ENCODE data around the gene NDUFAF2.

DNA sequence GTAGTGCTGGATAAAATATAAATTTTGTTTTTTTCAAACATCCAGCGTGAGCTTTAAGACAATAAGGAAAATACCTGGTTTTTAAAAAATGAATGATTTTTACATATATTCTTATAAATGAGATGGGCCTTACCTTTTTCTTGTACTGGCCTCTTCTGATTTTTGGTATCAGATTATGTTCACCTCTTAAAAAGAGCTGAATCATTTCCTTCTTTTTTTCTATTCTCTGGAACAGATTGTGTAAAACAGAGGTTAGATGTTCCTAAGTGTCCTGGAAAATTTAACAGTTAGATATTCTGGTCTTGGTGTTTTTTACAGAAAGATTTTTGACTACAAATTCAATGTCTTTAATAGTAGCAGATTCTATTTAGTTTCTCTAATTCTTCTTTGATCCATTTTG, 74.6 kb downstream of the NDUFAF2 start:
- TF ChIP-seq CTCF (IDR thresholded peaks at IDR 0.05; ENCODE audit: control extremely low read depth in 1 of 3, insufficient read depth in 1 of 3, low read depth in 1 of 3, low read length in 3 of 3) (no peak), FOSL1 (IDR thresholded peaks at IDR 0.05; ENCODE audit: insufficient read depth, low read depth, low read length) (no peak), SRF (IDR thresholded peaks at IDR 0.05; ENCODE audit: low read depth, low read length) (no peak), EZH2 (IDR thresholded peaks at IDR 0.05; ENCODE audit: low read depth, low read length, severe bottlenecking) (no peak), CREB1 (IDR thresholded peaks at IDR 0.05) (no peak), TEAD4 (IDR thresholded peaks at IDR 0.05; ENCODE audit: low read depth, low read length) (no peak), ZNF274 (IDR thresholded peaks at IDR 0.05; ENCODE audit: borderline replicate concordance, extremely low read depth, low read length) (no peak), JUN (IDR thresholded peaks at IDR 0.05; ENCODE audit: low read depth, low read length) (no peak)
